ENCODE results near the gene CFAP210.

Gene CFAP210, protein sequence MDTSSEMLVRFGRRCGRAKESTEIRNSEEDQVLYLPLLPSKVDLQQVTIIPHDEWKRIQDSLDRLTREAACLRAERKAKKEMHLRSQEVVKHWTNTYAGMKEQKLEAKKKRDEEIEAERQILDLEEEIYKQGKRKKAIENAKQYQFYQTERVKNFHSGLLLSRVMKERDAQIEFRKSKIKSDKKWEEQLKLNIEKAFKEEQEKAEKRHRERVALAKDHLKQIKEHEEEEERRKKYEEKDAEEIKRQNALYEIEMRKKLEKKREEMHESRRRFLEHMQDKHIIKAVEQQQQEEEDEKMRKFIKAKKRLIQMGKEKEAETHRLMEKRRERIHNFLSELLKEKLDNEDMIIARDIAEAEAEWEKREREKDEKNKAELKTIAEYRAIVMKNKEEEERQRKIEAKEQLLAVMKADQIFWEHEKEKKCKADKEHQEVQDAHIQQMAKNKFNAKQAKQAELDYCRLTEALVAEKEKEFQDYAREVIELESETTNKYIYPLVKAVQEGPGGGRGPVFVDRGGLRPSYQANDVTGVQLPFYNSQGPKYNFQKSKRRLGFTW

GRCh38 chr2:169694113-169694893 is at the start of gene CFAP210, which contains the start of gene PHOSPHO2:
CFAP210 (minus strand) TSS chr2:169694405; CDS start chr2:169694327, 78 bp downstream.
PHOSPHO2 (plus strand) TSS chr2:169694469; CDS start chr2:169700972, 6,503 bp downstream.
- peak; percentile 99 for DNase-seq

- DNase-seq = peak; percentile 32
Observed at GRCh38 chr2:169743549-169743948, 49.3 kb upstream of the CFAP210 start.

DNA sequence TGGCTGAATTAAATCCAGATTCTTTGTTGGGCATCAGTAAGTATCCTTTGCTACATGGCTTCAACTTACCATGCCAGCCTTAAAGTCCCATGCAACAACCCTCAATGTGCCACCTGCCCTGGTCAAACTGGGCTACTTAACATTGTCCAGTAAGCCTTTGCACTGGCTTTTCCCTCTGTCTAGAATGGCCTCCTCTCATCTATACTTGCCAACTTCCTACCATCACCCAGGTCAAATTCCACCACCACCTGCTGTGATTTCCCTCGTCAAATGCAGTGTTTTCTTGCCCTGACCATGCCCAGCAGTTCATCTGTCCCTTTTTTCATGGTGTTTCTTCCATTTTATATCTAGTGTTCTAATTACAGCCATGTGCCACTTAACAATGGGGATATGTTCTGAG is 45.1 kb upstream of the CFAP210 start:
- DNase-seq = no peak

- DNase-seq = no peak
Observed at GRCh38 chr2:169738566-169739229, 44.5 kb upstream of the CFAP210 start.

GRCh38 chr2:169736902-169737301 is 42.7 kb upstream of the CFAP210 start:
- no peak for DNase-seq

DNA sequence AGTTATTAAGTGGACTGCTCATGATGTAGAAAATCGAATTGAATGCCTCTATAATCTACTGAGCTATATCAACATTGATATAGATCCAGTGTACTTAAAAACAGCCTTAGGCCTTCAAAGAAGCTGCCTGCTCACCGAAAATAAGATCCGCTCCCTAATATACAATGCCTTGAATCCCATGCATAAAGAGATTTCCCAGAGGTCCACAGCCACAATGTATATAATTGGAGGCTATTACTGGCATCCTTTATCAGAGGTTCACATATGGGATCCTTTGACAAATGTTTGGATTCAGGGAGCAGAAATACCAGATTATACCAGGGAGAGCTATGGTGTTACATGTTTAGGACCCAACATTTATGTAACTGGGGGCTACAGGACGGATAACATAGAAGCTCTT is 41.4 kb upstream of the CFAP210 start:
- no peak for DNase-seq

DNA sequence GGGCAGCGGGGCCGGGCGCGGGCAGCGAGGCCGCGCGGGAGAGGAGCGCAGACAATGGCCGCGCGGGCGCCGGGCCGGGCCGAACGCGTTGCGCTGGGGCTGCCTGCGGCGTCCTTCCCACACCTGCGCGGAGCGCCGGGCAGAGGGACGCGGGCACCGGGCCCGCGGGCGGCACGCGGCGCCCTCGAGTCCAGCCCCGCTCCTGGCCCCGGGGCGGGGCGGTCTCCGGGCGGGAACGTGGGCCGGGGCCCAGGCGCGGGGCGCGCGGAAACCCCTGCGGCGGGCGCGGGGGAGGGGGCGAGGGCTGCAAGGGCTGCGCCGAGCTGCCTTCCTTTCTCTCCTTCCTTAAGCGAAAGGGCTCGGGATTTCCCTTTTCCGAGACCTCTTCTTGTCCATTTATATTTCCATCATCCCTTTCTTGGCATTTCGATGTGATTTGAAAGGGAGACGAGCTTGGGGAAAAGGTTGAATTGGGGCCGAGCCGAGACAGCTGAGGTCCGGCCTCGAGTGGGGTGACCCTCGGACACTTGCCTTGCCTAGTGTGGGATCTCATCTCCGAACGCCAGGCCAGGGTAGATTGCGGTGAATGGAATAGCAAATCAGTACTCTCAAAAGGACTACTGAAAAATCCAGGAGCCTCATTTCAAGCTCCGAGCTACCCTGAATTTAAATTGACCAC is 40.1 kb upstream of the CFAP210 start:
- DNase-seq = peak; percentile 41

DNA sequence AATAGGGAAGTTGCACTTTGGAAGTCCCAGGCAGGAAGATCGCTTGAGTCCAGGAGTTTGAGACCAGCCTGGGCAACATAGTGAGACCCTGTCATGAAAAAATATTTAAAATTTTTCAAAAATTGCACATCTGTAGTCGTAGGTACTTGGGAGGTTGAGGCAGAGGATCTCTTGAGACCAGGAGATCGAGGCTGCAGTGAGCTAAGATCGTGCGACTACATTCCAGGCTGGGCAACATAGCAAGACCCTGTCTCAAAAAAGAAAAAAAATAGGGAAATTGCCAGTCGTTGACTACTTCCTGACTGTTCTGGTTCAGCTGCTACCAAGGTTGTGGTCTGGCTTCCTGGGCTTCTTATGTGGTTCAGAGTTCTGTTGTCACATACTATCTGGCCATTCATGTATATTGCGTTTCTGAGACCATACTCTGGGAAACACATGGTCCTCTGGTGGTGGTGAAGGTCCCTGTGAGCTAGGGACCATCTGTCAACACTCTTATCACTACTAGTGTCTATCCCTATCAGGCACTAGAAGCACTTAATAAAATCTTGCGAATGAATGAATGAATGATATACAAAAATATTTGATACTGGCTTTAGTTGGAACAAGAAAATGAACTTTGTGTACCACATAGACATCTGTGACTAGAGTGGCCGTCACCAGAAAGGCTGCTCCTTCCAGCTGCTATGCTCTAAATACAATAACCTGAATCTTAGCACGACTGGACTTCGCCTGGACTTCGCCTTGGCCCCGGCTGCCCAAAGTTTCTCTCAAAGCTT is 38.6 kb upstream of the CFAP210 start:
- no peak for DNase-seq

DNA sequence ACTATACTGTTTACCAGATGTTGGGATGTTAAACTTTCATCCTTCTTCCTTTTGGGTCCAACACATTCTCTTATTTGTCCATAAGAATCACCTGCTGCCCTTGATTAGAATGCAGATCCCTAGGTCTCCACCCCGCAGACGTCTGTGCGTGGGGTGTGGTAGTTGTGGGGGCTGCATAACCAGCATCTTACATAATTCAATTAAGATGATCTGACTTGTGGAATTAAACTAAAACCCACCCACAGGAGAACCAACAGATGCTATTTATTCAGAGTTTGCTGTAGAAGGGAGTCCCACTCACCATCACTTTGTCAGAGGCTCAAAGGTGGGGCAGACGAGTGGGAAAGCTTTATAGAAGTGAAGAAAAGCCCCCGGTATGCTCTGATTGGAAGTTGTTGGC is 37.9 kb upstream of the CFAP210 start:
- DNase-seq = no peak

DNA sequence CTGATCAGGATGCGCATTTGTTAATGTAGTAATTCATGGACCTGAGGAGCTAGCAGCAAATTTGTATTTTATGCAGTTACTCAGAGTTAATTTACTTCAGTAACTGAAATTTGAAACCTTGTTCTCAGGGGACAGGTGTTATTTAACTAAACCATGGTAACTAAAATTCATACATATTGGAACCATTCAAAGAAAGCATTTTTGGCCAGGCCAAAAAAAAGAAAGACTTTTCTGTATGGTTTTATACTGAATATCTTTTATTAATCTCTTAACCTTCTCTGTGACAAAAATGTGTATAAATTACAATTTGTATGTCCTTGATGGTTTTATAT is 35.0 kb upstream of the CFAP210 start:
- no peak for DNase-seq

DNA sequence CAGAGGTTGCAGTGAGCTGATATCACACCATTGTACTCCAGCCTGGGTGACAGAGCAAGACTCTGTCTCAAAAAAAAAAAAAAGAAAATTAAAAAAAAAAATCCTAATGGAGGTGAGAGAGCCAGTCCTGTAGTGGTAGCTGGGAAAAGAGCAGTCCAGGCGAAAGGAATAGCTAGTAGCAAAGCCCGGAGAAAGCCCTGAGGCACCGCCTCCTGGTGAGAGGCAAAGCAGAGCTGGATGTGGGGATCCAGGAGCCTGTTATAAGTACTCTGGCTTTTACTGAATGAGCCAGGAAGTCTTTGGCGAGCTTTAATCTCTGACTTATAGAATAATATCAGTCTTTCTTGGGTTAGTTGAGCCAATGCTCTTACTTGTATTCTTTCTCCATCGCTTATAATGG is 32.9 kb upstream of the CFAP210 start:
- DNase-seq = no peak

GRCh38 chr2:169721016-169721415 is 26.8 kb upstream of the CFAP210 start:
- DNase-seq = no peak

GRCh38 chr2:169718930-169719504 is 24.8 kb upstream of the CFAP210 start:
- DNase-seq = no peak

GRCh38 chr2:169717691-169718063 is 23.5 kb upstream of the CFAP210 start:
- DNase-seq = no peak

GRCh38 chr2:169716938-169717690 is 22.9 kb upstream of the CFAP210 start:
- DNase-seq = no peak

- DNase-seq = peak; percentile 61
Observed at GRCh38 chr2:169716238-169716886, 22.2 kb upstream of the CFAP210 start.

- DNase-seq = peak; percentile 26
Observed at GRCh38 chr2:169715379-169716237, 21.4 kb upstream of the CFAP210 start.

GRCh38 chr2:169714699-169715098 is 20.5 kb upstream of the CFAP210 start:
- no peak for DNase-seq

DNA sequence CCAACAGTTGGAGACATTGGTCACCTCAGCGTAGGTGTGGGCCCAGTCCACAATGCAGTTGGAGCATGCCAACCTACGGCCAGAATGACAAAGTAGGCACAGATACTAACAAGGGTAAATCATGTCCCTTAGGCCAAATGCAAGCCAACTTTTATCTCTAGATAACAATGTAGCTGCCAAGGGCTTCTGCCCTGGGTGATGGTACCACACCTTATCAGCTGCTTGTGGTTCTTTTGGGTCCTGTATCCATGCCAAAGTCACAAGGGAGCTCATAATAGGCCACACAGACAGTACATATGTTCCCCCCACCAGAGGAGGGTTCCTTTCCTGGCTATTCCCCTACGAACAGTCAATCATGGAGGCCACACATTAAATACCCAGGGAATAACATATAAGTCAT is 19.1 kb upstream of the CFAP210 start:
- no peak for DNase-seq
